K562 (cell line): Measurements from ENCODE around the gene ATRNL1. TPM values are rescaled to one million over a fixed set of nuclear protein-coding genes. Genes with fewer than 3 reads are reported as not detected.

Experiments used
- ATAC-seq: fragments of 200-7000 bp; cut with Tn5 transposase; 3 replicates; pipeline ENCODE4 v1.9.1; 2020; ENCODE audit warnings: moderate library complexity
- BruUV-seq: library from RNA; stranded (reverse); fragments of 400-500 nt; replicated peaks from 2 replicates; lab custom pipeline; 2021; lab: Mats Ljungman, UMichigan
- CTCF ChIA-PET: fragments of 300-600 bp; formaldehyde crosslinking; extraction: SDS; loops from one replicate; lab custom pipeline; 2021; ENCODE audit warnings: low intra/inter-chr PET ratio; lab: Yijun Ruan, JAX
- POLR2A ChIA-PET: fragments of 300-600, 350-650 bp; sonication (Branson Sonifier 250); formaldehyde crosslinking; extraction: SDS; loops from one replicate; lab custom pipeline; 2021; ENCODE audit warnings: antibody characterized with exemption, inconsistent platforms; lab: Yijun Ruan, JAX
- DNase-seq, 4 experiments: peaks; one replicate each; pipeline versions ENCODE4 v3.0.0 to v3.0.0-alpha.2; 2011 to 2018; ENCODE audit warnings: low spot score in 3 of 4, mixed read lengths in 3 of 4; ENCODE audit errors: extremely low read depth in 1 of 4
- FAIRE-seq: peaks from 2 replicates; lab custom pipeline; 2011; peaks lifted over from hg19 to GRCh38; lab: Jason Lieb, UNC
- H2AFZ ChIP-seq: 2 replicates; pipeline ENCODE4 v1.6.0; 2011; ENCODE audit warnings: low read depth, low read length, control low read depth, inconsistent platforms
- H3K27ac ChIP-seq: fragments of 200-600 bp; 3 replicates; pipeline ENCODE4 v1.8.0; 2011; ENCODE audit warnings: low read depth, mild to moderate bottlenecking, control low read depth, inconsistent platforms, low read length, moderate library complexity, mixed read lengths; ENCODE audit errors: extremely low read depth
- H3K27me3 ChIP-seq, 2 experiments: fragments of 300-600 bp in 1 of 2; 2 replicates in 1 of 2; 3 replicates in 1 of 2; pipeline versions ENCODE4 v1.6.0 to v1.8.0; 2011; ENCODE audit warnings: inconsistent platforms in 2 of 2, low read length in 2 of 2, mild to moderate bottlenecking in 1 of 2, mixed read lengths in 1 of 2, moderate library complexity in 1 of 2; ENCODE audit not compliant: control insufficient read depth in 2 of 2, insufficient read depth in 2 of 2
- H3K36me3 ChIP-seq: fragments of 300-600 bp; 3 replicates; pipeline ENCODE4 v1.8.0; 2011; ENCODE audit warnings: mild to moderate bottlenecking, low read length, inconsistent platforms; ENCODE audit not compliant: control insufficient read depth, insufficient read depth
- H3K4me1 ChIP-seq, 2 experiments: fragments of 200-600 bp in 1 of 2; replicated peaks in 1 of 2; 2 replicates in 1 of 2; 3 replicates in 1 of 2; pipeline versions ENCODE4 v1.5.1 to v1.8.0; 2011; ENCODE audit warnings: inconsistent platforms in 2 of 2, low read length in 2 of 2, mild to moderate bottlenecking in 1 of 2, mixed read lengths in 1 of 2, moderate library complexity in 1 of 2; ENCODE audit not compliant: control insufficient read depth in 2 of 2, insufficient read depth in 2 of 2
- H3K4me2 ChIP-seq: 2 replicates; pipeline ENCODE4 v1.6.1; 2011; ENCODE audit warnings: low read length, control low read depth, inconsistent platforms, mixed read lengths; ENCODE audit not compliant: insufficient read depth
- H3K4me3 ChIP-seq: fragments of 200-600 bp; sonication (generic), shearing (Covaris generic); 2 replicates; pipeline ENCODE4 v1.5.1; 2016; ENCODE audit warnings: control low read depth, inconsistent platforms
- H3K79me2 ChIP-seq: fragments of 200-600 bp; 3 replicates; pipeline ENCODE4 v1.8.0; 2011; ENCODE audit warnings: low read length, inconsistent platforms; ENCODE audit not compliant: control insufficient read depth, insufficient read depth
- H3K9ac ChIP-seq, 2 experiments: 2 replicates each; pipeline versions ENCODE4 v1.6.0 to v1.6.1; 2011; ENCODE audit warnings: low read depth in 2 of 2, low read length in 2 of 2, control low read depth in 1 of 2, inconsistent platforms in 1 of 2, mild to moderate bottlenecking in 1 of 2, mixed read lengths in 1 of 2; ENCODE audit not compliant: insufficient read depth in 1 of 2
- H3K9me1 ChIP-seq: one replicate; pipeline ENCODE4 v1.6.0; 2011; ENCODE audit warnings: inconsistent platforms, mild to moderate bottlenecking, low read length, moderate library complexity; ENCODE audit not compliant: control insufficient read depth, insufficient read depth
- H3K9me3 ChIP-seq: replicated peaks from 2 replicates; pipeline ENCODE4 v1.5.1; 2011; ENCODE audit warnings: low read depth, low read length, inconsistent platforms; ENCODE audit not compliant: control insufficient read depth, insufficient read depth
- H4K20me1 ChIP-seq: replicated peaks from 2 replicates; pipeline ENCODE4 v1.6.1; 2011; ENCODE audit warnings: low read length, inconsistent platforms, mixed read lengths; ENCODE audit not compliant: control insufficient read depth, insufficient read depth
- LARP7 ChIP-seq: fragments of 450-650 bp; IDR thresholded peaks from 2 replicates; pipeline ENCODE4 v1.6.1; 2016
- PHTF2 ChIP-seq: fragments of 250-450 bp; sonication (Bioruptor Pico); IDR thresholded peaks from 2 replicates; pipeline ENCODE4 v1.5.0; 2021; ENCODE audit warnings: mild to moderate bottlenecking
- RAD51 ChIP-seq: fragments of 450-650 bp; IDR thresholded peaks from 2 replicates; pipeline ENCODE4 v1.7.1; 2016; ENCODE audit warnings: low read depth, mild to moderate bottlenecking, borderline replicate concordance
- WGBS: fragments of 100-300 bp; shearing (Covaris generic); methylation state at CpG from one replicate; pipeline ENCODE4 v1.1.6; 2016; ENCODE audit warnings: low coverage, mixed read lengths; ENCODE audit not compliant: insufficient coverage; ENCODE audit errors: missing lambda C conversion rate; 5-methylcytosine and 5-hydroxymethylcytosine counted together
- in situ Hi-C: fragments of 300-500 bp; cut with MboI; formaldehyde crosslinking; loops from 4 replicates; pipeline ENCODE4 v1.15.0; 2018; ENCODE audit warnings: inconsistent platforms, mixed read lengths
- intact Hi-C: fragments of 100-400 bp; cut with micrococcal nuclease; formaldehyde crosslinking; loops from 2 replicates; pipeline ENCODE4 v1.14.2; 2022
- polyA plus RNA-seq, 8 experiments: library from polyadenylated mRNA; depleted of rRNA in 4 of 8; stranded (reverse) in 5 of 8; unstranded in 3 of 8; fragments of >200 nt; fragmentation: Nextera tagmentation in 2 of 8; fragmentation: Illumina TruSeq in 1 of 8; extraction: Ambion mirVana in 2 of 8; extraction: Trizol in 1 of 8; gene quantifications; 2 replicates each; pipeline versions ENCODE4 v1.2.1 to v1.2.3, GENCODE V29; 2011 to 2014; ENCODE audit warnings: inconsistent platforms in 1 of 8, missing spikeins in 1 of 8
- total RNA-seq, 7 experiments: library from RNA; depleted of rRNA in 6 of 7; stranded (reverse); fragments of >200 nt in 6 of 7; fragmentation: Illumina TruSeq in 2 of 7; extraction: Trizol in 2 of 7; gene quantifications; 2 replicates each; pipeline versions ENCODE4 v1.2.1 to v1.2.3, GENCODE V29; 2011 to 2021; ENCODE audit warnings: low replicate concordance in 1 of 7
- TF ChIP-seq, protein P1 (sequence below), 3 experiments: IDR thresholded peaks in 2 of 3; conservative IDR thresholded peaks in 1 of 3; 2 replicates each; pipeline ENCODE4 v1.5.1; 2011 to 2012; ENCODE audit warnings: low read length in 3 of 3, mild to moderate bottlenecking in 3 of 3, control low read depth in 2 of 3, improper control_type of control experiment in 1 of 3, inconsistent platforms in 1 of 3, low read depth in 1 of 3, mixed read lengths in 1 of 3, moderate library complexity in 1 of 3; ENCODE audit not compliant: insufficient read depth in 2 of 3
- TF ChIP-seq, protein P2 (sequence below): fragments of 200-800 bp; sonication (Bioruptor generic); IDR thresholded peaks from 2 replicates; pipeline ENCODE4 v1.6.1; 2016; ENCODE audit warnings: missing genetic modification characterization, missing compliant biosample characterization

ATRNL1 gene
- total and polyA plus RNA-seq, 9 of the 15 experiments (the other 6 are each of a cell fraction or from before 2014, with no cell fraction given), result 0.18 TPM; not detected in 8

DNA sequence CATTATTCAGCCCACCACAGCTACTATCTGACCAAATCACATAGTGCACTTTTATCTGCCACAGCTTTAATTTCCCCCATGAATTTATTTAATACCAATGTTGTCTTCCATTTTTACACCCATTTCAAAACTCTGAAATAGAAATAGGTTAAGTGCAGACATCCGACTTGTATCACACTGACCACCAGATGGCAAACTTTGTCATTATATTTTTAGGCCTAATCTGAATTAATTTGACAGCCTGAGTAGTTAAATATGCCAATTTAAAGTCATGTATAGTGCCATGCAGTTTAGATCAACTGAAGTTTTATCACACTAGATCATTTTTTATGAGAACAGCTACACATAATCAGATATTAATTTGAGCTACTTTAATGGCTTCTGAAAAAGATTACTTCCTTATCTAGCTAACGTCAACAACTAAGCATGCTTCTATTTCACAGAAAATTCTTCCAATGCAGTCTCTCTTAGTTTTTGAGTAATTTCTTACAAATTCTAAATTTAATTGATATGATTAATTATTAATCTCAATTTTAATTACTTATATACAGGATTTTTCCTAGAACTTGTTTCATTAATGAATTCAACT lies 613.4 kb downstream of the ATRNL1 start:
- ChIA-PET POLR2A (no interaction called here), CTCF (interaction anchor here (1.0 kb wide), 1 partner anchor 680 kb away, joined by 3 read pairs; no protein-coding TSS in a partner anchor)
- H3K27ac ChIP-seq, result no peak overlapping the region
- no peaks in the 10 kb centered on the region for H3K27me3 ChIP-seq
- no peaks in the 10 kb centered on the region for H3K9me1 ChIP-seq
- TF ChIP-seq, protein P1, sequence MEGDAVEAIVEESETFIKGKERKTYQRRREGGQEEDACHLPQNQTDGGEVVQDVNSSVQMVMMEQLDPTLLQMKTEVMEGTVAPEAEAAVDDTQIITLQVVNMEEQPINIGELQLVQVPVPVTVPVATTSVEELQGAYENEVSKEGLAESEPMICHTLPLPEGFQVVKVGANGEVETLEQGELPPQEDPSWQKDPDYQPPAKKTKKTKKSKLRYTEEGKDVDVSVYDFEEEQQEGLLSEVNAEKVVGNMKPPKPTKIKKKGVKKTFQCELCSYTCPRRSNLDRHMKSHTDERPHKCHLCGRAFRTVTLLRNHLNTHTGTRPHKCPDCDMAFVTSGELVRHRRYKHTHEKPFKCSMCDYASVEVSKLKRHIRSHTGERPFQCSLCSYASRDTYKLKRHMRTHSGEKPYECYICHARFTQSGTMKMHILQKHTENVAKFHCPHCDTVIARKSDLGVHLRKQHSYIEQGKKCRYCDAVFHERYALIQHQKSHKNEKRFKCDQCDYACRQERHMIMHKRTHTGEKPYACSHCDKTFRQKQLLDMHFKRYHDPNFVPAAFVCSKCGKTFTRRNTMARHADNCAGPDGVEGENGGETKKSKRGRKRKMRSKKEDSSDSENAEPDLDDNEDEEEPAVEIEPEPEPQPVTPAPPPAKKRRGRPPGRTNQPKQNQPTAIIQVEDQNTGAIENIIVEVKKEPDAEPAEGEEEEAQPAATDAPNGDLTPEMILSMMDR (IDR thresholded peaks at IDR 0.05 in 2 of 3, conservative IDR thresholded peaks at IDR 0.05 in 1 of 3; ENCODE audit: insufficient read depth in 2 of 3, low read depth in 1 of 3, low read length in 3 of 3), result peak in 1 of 3 experiments; percentile 15; a peak in 2 of 6 replicates
- TF ChIP-seq PHTF2 (no peak), LARP7 (no peak), RAD51 (no peak)
- TF ChIP-seq, protein P2, sequence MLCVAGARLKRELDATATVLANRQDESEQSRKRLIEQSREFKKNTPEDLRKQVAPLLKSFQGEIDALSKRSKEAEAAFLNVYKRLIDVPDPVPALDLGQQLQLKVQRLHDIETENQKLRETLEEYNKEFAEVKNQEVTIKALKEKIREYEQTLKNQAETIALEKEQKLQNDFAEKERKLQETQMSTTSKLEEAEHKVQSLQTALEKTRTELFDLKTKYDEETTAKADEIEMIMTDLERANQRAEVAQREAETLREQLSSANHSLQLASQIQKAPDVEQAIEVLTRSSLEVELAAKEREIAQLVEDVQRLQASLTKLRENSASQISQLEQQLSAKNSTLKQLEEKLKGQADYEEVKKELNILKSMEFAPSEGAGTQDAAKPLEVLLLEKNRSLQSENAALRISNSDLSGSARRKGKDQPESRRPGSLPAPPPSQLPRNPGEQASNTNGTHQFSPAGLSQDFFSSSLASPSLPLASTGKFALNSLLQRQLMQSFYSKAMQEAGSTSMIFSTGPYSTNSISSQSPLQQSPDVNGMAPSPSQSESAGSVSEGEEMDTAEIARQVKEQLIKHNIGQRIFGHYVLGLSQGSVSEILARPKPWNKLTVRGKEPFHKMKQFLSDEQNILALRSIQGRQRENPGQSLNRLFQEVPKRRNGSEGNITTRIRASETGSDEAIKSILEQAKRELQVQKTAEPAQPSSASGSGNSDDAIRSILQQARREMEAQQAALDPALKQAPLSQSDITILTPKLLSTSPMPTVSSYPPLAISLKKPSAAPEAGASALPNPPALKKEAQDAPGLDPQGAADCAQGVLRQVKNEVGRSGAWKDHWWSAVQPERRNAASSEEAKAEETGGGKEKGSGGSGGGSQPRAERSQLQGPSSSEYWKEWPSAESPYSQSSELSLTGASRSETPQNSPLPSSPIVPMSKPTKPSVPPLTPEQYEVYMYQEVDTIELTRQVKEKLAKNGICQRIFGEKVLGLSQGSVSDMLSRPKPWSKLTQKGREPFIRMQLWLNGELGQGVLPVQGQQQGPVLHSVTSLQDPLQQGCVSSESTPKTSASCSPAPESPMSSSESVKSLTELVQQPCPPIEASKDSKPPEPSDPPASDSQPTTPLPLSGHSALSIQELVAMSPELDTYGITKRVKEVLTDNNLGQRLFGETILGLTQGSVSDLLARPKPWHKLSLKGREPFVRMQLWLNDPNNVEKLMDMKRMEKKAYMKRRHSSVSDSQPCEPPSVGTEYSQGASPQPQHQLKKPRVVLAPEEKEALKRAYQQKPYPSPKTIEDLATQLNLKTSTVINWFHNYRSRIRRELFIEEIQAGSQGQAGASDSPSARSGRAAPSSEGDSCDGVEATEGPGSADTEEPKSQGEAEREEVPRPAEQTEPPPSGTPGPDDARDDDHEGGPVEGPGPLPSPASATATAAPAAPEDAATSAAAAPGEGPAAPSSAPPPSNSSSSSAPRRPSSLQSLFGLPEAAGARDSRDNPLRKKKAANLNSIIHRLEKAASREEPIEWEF (CRISPR knock-in tag), result no peak
- ATAC-seq, result no peak
- no peak overlapping the region for H2AFZ ChIP-seq
- FAIRE-seq, result no peak
- H3K79me2 ChIP-seq, result no peaks in the 10 kb centered on the region
- no peak overlapping the region for H3K4me2 ChIP-seq
- no peaks in the 10 kb centered on the region for H4K20me1 ChIP-seq
- DNase-seq, result peak in 1 of 4 experiments; percentile 0
- no peaks in the 10 kb centered on the region for H3K9me3 ChIP-seq
- intact Hi-C loops, result no loop called here
- no peak overlapping the region for H3K9ac ChIP-seq
- no peak overlapping the region for H3K4me3 ChIP-seq
- H3K36me3 ChIP-seq, result no peaks in the 10 kb centered on the region
- WGBS, result 0% methylated on average over 2 of the region's 2 CpGs
- BruUV-seq, result no TSS peak
- no peaks in the 10 kb centered on the region for H3K4me1 ChIP-seq
- in situ Hi-C loops, result no loop called here
